PFSK-1 (cell line): Measurements from ENCODE around the gene SPNS2.

ENCODE experiments used
- POLR2AphosphoS5 ChIP-seq: IDR thresholded peaks from 2 replicates; pipeline ENCODE4 v1.6.1; 2012; ENCODE audit warnings: low read depth, mild to moderate bottlenecking, control low read depth, low read length, moderate library complexity
- TAF1 ChIP-seq: IDR thresholded peaks from 2 replicates; pipeline ENCODE4 v1.6.1; 2012; ENCODE audit warnings: low read length, control low read depth, borderline replicate concordance; ENCODE audit not compliant: insufficient read depth

GRCh38 chr17:4557626-4558346, 59.1 kb downstream of the SPNS2 start:
- TF ChIP-seq TAF1: no peak
- TF ChIP-seq POLR2AphosphoS5: no peak
